G401 (cell line): Measurements from ENCODE around the gene OR5AU1. TPM values are rescaled to one million over a fixed set of nuclear protein-coding genes. Genes with fewer than 3 reads are reported as not detected.

Source experiments
- DNase-seq: peaks from one replicate; pipeline ENCODE4 v3.0.0-alpha.2; 2015; ENCODE audit warnings: low spot score
- in situ Hi-C: cut with HindIII; loops from 2 replicates; pipeline ENCODE4 v1.10.0; 2016; ENCODE audit warnings: low sequenced_read_pairs, mixed read lengths
- total RNA-seq: library from RNA; depleted of rRNA; stranded (reverse); fragments of >200 nt; shearing (Covaris generic); gene quantifications from 2 replicates; pipeline ENCODE4 v1.2.3, GENCODE V29; 2014; rRNA removed

Gene OR5AU1
- total RNA-seq, 1 experiment from 2014 or later = 0.71 TPM

GRCh38 chr14:21113369-21113768 lies 42.5 kb downstream of the OR5AU1 start:
- in situ Hi-C loops = no loop called here
- no peak for DNase-seq

DNA sequence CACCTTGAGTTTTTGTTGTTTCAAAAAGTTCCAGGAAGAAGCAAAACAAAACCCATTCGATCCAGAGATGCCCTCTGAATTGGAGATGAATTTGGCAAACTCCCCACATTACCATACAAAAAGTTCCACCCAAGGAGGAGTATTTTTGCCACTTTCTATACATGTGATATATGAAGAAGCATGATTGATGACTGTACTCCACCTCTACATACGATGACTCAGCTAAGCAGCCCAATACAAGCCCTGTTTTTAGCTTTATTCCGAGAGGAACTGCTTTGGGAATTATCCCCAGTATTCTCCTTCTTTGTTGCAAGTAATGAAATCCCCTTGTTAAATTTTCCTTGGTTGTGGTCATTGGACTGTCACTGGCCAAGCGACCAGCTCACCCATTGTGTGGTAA lies 43.6 kb downstream of the OR5AU1 start:
- in situ Hi-C loops = no loop called here
- no peak for DNase-seq

- in situ Hi-C loops = no loop called here
- no peak for DNase-seq
Observed at GRCh38 chr14:21109377-21110138, 46.3 kb downstream of the OR5AU1 start.

DNA sequence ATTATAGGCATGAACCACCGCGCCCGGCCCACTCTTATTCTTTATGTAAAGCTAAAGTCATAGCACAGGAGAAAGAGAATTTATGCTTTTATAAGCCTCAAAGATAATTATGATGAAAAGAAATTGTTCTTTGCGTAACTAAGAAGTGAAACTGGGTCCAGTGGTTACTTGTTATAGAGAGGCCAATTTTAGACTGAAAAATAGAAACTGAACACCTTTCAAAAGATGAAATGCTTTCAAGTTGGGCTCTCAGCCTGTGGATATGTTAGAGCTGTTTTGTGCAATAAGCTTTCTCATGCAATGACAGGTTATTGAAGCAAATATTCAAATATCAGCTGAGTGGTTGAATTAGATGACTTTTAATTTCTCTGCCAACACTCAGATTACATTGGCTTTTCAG lies 47.1 kb downstream of the OR5AU1 start:
- in situ Hi-C loops = no loop called here
- no peak for DNase-seq

DNA sequence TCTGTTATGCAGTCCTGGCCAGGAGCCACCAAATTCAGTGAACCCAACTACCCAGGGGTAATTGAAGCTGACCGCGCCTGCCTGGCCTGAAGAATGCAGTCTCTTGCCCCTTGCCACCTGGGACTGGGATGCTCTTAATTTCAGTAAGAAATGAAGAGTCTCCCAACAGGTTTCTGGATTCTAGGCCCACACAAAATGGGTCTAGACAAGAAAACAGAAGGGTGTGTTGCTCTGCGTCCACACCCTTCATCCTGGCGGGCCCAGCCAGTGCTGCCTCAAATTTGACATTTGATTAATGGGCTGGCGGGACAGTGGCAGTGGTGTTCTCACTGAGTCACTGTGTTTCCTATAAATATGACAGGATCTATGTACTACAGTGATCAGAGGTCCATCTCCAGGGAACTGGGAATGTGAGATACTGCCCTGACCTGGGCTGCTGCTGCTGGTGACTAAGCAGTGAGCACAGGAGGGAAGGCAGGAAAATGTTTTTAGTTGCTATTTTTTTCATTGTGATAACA lies 48.5 kb downstream of the OR5AU1 start:
- in situ Hi-C loops = no loop called here

GRCh38 chr14:21106498-21107282 lies 49.2 kb downstream of the OR5AU1 start:
- DNase-seq = peak; percentile 94
- in situ Hi-C loops = no loop called here

More for the DNA sequence above, 48.5 kb downstream of the OR5AU1 start:
- no peak for DNase-seq

- in situ Hi-C loops = no loop called here
- no peak for DNase-seq
Observed at GRCh38 chr14:21106176-21106497, 49.7 kb downstream of the OR5AU1 start.

GRCh38 chr14:21105095-21105494 lies 50.8 kb downstream of the OR5AU1 start:
- in situ Hi-C loops = no loop called here
- no peak for DNase-seq

Other genes with a start within 250 kb of the OR5AU1 start
- not detected in 2 replicates for gene RNASE2, start 200.6 kb downstream of the OR5AU1 start, total RNA-seq
- 88.2 and 157 TPM in 2 replicates for gene METTL17, start 166.1 kb downstream of the OR5AU1 start, total RNA-seq
- gene SLC39A2, start 156.8 kb downstream of the OR5AU1 start, total RNA-seq = not detected in 2 replicates
- gene NDRG2, start 131.0 kb downstream of the OR5AU1 start, total RNA-seq = 28.6 and 40.4 TPM in 2 replicates
- gene TPPP2, start 125.8 kb downstream of the OR5AU1 start, total RNA-seq = not detected in 2 replicates
- not detected in 2 replicates for gene RNASE13, start 121.3 kb downstream of the OR5AU1 start, total RNA-seq
- gene RNASE7, start 113.7 kb downstream of the OR5AU1 start, total RNA-seq = not detected in 2 replicates
- not detected in 2 replicates for gene RNASE8, start 98.2 kb downstream of the OR5AU1 start, total RNA-seq
- 48.6 and 50.3 TPM in 2 replicates for gene ARHGEF40, start 85.8 kb downstream of the OR5AU1 start, total RNA-seq
- gene ZNF219, start 57.4 kb downstream of the OR5AU1 start, total RNA-seq = 29.4 and 45.8 TPM in 2 replicates
- not detected in 2 replicates for gene TMEM253, start 55.0 kb downstream of the OR5AU1 start, total RNA-seq
- gene HNRNPC, start 113.4 kb upstream of the OR5AU1 start, total RNA-seq = 1,370 and 1,766 TPM in 2 replicates
- 0.18 TPM in 1 of 2 replicates, not detected in the other for gene RPGRIP1, start 124.0 kb upstream of the OR5AU1 start, total RNA-seq
- 70.3 and 87.7 TPM in 2 replicates for gene SUPT16H, start 228.0 kb upstream of the OR5AU1 start, total RNA-seq